ENCODE results near the gene PDGFRB.

PDGFRB gene

DNA sequence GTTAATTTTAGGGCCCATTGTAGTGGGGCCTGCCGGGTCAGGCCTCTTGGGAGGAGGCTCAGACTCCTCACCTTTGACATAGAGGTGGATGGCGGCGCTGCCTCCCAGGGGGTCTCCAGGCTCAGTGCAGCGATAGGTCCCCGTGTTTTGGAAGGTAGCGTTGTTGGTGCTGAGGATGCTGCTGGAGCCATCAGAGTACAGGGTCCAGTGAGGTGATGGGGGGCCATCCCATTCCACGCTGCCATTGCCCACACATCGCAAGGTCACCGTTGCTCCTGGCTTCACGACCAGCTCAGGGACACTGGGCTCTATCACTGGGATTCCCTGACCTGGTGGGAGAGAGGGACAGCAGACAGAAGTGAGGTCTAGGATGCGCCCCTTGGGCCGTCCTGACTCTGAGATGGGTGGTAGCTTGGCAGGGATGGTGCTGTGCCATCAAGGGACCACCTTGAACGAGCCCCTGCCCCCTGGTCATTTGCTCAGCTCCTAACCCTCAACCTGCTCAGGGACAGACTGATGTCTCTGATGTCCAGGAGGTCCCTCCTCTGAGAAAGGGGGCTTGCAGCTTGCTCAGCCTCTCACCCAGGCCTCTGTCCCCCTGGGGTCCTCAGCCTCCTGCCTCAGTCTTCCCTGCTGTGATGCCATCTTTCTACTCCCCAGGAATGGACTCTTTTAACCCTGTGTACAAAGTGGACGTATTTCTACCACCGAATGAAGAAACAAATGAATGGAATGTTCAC, 74.8 kb downstream of the PDGFRB start:
- no peak for DNase-seq

DNA sequence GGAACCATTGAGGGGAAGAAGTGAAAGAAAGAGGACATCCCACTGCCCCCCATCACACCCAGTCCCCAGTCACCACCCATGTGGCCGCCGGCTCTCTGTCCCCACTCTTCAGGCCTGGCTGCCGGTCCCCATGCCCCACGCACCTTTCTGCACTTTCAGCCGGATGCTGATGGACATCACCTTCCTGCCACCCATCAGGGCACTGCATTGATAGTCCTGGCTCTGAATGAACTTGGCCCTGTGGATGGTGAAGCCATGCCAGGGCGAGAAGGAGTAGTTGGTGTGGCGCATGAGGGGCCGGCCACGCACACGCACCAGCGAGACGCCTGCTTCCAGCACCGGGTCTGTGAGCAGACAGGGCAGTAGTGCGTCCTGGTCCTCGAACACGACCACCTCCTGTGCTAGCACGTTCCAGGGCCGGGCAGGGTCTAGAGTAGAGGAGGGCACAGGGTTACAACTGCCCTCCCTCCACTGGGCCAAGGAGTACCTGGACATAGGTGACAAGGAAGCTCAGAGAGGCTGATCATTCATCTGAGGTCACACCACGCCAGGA, 75.7 kb downstream of the PDGFRB start:
- no peak for DNase-seq

DNA sequence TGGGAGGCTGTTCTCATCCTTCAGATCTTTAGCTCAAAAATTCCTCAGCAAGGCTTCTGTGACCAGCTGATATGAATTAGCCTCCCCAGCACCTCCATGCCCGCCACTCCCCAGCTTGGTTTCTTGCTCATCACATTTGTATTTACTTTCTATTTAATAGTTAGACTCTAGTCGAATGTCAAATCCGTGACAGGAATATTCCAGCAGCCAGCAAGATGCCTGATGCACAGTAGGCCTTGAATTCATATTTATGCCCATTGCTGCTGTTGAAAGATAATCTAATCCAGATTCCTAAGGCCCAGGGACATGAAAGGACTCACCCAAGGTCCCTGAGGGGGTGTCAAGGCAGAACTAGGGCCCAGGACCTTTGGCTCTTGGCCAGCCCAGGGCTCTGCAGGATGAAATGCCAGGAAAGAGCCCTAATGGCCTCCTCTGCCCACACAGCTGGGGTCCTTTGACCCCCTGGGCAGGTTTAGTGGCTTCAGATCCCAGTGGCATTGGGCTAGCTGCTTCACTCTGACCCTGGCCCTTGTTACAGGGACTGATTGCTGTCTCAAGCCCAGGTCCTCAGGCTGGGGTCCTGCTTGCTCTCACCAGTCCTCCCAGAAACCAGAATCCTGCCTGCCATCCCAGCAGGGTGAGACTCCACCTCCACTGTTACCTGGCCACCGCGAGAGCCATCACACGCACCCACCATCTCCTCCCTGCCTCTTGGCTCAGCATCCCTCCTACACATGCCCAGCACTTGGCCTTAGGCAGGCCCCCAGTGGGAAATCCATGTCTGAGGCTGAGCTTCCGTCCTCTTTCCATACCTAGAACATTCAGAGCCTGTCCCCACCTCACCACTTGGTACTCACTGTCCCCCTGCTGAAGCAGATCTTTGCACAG, 76.6 kb downstream of the PDGFRB start:
- no peak for DNase-seq

DNA sequence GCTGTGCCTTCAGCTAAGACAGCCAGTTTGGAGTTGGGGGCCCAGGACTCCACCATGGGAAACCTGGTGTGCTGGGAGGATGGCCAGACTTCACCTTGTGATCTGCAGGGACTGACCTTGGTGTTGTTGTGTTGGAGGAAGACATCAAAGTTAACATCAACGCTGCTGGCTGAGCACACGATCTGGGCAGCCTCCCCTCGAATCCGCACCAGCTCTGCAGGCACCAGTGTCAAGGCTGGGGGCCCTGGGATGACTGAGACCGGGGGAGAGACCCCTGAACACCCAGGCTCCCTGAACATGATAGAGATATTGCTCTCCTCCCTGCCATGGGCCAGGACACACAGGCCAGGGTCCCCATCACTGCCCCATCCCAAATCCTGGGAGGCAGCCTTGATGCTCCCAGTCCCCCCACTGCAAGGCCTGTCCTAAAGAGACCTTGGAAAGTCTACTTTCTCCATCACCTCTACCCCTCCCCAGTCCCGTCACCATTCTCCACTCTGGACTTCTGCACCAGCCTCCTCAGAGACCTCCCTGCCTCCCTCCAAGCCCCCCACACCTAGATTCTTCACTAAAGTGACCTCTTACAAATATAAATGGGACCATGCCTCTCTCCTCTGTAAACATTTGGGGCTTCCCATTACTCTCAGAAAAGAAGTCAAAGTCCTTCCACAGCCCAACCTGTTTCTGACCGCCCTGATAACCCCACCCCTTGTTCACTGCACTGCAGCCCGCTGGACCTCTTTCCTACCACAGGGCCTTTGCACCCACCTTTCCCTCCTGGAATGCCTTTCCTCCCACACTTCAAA, 77.4 kb downstream of the PDGFRB start:
- no peak for DNase-seq

DNA sequence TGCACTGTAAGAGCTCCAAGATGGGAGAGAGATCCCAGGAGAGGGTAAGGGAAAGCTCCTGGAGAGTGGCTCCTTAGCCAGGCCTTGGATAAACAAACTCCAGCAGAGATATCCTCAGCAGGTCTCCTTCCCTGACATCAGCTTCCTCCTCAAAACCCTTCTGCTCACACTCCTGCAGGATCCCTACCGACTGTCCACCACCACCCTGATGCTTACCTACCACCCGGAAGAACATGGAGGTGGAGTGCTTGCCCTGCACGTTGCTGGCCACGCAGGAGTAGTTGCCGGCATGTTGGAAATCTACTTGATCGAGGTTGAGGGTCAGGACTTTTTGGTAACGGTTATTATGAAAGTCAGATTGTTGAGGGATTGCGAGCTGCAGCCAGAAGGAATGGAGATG, 78.6 kb downstream of the PDGFRB start:
- DNase-seq = no peak

DNA sequence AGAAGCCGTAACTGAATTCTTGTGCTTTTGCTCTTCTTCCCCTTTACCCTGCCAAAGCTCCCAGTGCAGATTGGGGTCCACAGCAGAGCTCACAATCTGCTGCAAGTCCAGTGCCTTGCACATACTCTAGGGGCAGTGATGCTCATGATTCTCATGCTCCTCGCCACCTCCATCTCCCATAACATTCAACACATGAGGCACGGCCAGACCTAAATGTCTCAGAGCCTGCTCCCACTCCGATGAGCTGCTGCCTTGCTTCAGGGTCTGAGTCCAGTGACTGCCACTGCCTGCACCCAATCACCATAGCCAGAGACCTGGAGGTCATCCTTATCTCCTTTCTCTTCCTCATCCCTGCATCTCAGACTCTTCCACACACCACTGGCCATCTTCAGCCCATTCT, 79.8 kb downstream of the PDGFRB start:
- no peak for DNase-seq

DNA sequence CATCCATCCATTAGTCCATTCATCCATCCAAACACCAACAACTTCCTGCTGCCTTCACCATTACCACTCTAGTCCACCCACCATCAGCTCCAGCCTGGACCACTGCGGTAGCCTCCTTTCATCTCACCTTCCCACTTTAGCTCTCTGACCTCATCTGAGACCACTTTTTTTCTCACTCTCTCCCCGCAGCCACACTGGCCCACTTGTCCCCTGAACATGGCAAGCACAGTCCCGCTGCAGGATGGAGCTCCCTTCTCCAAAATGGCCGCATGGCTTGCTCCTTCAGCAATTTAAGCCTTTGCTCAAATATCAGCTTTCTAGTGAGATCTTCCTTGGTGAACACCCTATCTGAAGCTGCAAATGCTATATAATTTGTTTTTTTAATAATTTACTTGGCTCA, 80.4 kb downstream of the PDGFRB start:
- no peak for DNase-seq

DNA sequence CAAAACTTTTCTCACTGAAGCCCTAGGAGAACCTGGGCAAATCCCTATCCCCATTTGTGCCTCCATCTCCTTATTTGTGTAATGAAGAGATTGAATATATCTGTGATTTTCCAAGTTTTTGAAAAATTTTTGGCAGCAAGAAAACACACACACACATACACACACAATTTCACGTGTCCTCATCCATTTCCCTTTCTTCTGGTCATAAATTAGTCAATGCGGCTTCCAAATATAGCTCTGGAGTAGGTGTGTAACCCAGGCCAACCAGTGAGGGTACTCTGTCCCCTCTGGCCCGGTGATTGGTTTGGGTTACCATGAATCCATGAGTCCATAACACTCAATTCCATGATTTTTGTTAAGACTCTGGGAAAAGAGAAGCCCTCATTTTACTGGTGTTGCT, 82.0 kb downstream of the PDGFRB start:
- DNase-seq = no peak

DNA sequence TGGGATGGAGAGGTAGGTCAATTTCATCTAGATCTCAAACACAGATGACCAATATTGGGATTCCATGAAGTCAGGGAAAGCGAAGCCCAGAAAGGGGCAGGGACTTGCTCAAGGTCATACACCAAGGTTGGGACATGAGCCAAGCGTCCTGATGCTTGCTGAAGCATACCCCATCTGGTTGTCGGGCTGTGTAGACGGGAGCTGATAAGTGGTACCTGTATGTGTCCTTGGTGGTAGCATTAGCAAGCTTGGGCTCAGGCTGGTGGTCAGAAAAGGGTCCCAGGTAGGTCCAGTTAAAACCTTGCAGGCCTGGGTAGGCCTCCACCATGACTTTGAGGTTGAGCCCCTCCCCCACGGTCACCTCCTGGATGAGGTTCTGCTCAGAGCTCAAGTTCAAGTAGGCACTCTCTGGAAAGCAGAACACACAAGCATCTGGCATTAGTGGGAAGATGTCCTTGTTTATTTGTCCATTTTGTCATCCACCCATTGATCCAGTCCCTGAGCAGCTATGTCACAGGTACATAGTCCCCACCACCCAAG, 82.5 kb downstream of the PDGFRB start:
- no peak for DNase-seq

DNA sequence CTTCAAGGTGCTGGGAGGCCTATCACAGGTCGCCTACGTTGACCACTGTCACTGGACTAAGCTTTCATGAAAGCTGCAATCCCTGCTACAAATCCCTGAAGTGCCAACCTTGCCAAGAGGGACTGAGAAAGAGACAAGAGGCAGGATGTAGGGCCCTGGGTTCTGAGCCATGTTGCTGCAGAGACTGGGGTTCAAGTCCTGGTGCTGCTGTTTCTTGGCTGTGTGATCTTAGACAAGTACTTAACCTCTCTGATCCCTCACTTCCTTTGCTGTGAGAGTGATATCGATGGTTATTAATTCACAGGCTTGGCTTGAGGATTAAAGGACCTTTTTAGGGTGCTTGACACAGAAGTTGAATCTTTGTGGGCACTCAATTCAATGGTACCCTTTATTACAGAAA, 84.8 kb downstream of the PDGFRB start:
- no peak for DNase-seq

DNA sequence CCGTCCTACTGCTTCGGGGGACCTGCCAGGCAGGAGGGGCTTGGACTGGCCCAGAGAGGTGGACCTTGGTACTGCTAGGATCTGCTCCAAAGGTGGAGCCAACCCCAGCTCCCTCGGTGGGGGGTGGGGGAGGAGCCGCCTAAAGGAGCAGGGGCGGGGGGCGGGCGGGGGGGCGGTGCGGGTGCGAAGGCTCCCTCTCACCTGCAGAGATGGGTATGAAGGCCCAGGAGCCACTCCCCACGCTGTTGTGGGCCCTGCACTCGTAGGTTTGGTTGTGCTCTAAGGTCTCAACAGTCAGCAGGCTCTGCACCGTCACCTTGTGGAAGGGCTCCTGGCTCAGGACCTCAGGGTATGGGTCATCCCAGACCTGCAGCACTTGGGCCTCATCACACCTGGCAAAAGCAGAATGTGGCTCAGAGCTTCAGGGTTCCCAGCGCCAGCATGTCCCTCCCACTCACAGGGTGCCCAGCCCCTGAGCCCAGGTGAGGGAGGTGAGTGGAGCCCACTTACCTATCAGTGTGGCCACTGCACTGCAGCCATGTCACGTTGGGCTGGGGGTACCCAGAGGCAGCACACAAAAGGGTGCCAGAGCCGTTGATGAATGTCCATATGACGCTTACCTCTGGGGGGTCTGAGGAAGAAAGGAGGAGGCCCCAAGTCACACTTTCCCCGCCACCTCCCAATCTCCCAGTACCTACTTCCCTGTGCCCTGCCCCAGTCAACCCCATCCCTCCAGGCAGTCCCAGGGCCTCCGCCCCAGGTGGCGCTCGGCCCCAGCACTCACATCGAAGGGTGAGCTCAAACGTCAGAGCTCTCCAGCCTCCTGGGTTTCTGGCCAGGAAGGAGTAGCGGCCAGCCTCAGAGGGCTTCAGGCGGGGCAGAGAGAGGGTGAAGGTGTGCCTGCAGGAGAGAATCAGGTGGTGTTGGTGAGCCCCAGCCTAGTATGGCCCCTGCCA, 85.7 kb downstream of the PDGFRB start:
- no peak for DNase-seq

DNA sequence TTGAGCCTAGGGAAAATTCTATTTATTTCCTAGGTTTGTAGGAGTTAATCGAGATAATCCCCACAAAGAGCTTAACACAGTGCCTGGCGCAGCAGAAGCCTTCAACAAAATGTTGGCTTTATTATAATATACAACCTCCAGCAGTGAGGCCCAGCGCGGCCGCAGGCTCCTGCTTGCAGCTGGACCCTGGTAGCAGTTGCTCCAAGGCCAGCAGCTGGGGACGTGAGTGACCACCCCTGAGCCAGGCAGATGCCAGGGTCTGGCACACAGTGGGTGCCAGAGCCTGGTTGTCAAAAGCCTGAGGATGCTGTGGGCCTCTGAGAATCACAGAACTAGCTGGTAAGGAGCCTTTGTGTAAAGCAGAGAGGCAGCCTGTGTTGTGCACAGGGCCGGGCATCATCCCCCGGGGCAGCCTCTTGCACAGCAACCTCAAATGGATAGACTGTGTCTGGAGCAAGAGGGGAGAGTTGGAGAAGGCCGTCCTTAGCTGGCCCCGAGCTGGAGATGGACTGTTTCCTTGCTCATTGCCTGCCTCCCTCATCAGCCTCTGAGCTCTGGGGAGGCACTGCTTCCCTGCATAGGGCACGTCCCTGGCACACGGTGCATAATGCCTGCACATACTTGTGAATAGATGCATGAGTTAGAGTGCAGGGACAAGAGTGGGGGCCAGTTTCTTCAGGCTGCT, 86.5 kb downstream of the PDGFRB start:
- no peak for DNase-seq

DNA sequence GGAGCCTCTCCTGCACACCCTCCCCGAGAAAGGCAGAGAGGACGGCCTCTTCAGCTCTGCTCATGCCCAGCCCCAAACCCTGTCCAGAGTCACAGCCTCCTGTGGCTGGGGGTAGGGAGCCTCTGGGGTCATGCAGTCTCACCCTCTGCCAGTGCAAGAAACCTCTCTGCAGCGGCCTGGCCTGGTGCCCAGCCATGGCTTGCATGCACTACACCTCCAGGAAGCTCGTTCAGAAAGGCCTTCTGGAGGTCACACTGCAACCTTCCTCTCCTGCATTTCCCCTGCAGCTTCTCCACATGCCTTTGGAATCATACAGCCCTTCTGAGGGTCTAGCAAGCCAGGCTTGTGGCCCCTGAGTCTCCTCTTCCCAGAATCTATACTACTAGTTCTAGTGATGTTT, 87.2 kb downstream of the PDGFRB start:
- DNase-seq = no peak

DNA sequence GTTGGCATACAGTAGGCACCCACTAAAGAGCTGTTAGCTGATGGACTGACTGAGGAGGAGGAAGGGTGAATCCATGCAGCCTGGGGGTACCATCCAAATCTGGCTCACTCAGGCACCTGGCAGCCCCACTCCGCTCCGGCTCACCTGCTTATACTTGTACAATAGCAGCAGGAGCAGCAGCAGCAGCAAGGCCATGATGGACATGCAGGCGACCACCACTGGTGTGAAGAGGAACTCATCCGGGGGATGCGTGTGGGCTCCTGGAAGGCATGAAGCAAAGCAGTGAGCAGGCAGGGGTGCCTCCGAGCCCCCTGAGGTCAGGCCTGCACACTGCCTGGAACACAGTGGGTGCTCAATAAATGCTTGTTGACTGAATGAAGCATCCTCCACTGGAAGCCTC, 87.6 kb downstream of the PDGFRB start:
- no peak for DNase-seq

DNA sequence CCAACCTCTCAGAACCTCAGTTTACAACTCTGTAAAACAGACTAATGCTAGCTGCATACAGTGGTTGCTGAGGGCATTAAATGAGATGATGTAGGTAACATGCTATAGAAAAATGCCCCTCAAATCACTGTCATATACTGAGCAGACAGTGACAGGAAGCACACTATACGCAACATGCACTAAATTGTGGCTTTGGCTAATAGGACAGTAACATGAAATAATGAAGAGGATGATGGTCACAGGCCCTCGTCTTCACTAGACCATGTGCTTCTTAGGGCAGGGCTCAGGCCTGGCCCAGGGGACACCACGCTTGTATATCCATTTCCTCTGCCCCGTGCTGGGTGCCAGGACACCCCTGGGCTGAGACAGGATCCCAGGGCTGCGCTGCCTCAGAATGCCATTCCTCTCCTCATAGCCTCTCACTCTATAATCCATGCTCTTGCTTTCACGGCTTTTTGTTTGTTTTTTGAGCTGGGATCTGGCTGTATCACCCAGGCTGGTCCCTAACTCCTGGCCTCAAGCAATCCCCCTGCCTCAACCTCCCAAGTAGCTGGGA, 88.2 kb downstream of the PDGFRB start:
- DNase-seq = no peak

DNA sequence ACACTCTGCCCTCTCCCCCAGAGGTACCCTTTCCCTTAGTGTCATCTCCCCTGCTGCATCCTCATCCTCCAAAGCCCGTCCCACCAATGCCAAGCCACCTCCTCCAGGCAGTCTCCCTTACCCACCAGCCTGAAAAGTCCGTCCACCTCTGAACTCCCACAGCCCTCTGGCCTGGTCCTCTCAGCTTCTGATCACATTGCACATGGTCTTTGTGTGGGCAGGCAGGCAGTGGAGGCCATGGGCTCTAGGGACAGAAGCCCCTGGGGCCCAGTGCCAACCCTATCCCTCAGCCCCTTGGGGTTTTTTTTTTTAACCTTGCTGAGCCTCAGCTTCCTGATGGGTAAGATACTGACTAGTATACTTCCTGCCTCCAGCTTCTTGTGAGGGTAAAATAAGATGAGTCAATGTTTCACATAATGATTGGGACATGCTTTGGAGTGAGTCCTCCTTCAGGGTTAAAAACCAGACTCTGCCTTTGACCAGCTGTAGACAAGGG, 88.7 kb downstream of the PDGFRB start:
- no peak for DNase-seq

DNA sequence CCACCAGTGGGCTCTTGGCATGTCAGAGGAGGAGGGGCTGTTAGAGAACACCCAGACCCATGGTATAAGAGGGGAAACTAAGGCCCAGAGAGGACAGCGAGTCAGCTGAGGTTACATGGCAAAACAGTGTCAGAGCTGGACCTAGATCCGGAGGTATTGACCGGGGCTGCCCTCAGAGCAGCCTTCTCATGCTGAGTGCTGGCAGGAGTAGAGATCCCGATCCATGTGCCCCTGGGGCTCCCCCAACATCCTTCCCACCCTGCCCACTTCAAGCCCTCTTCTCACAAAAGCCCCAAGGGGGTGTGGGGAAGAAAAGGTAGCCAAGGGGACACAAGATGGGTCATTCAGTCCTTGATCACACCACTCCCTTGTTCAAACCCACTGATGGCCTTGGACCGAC, 89.2 kb downstream of the PDGFRB start:
- DNase-seq = no peak

DNA sequence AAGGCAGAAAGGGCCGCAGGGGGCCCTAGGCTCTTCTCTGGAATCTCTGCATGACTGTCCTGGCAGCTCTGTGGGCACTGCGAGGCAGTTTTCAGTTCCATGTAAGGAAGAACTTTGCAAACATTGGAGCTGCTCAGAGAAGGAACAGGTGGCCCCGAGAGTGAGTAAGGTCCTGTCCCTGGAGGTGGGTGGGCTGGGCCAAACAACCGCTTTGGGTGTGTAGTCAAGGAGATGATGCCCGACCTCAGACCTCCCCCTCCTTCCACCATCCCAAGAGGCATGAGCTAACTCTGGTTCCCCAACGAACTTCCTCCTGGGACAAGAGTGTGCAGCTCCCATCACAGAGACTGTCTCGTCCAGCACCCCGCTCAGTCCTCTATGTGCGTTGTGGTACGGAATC, 89.8 kb downstream of the PDGFRB start:
- no peak for DNase-seq

DNA sequence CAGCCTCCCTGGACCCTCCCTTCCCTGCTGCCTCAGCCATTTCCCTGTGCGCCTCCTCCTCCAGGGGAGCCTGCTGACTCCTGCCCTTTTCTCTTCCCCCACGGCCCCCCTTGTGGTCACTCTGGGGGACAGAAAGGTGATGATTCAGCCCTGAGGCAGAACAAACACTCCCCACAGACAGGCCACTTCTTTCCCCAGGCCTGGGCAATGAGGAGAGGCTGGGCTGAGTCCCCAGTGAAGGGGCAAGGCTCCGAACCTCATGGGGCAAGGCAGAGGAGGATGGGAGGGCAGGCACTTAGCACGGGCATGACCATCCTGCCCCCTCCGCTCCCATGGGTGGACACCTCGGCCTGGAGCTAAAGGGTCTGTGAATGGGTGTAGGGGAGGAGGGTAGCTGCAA, 90.3 kb downstream of the PDGFRB start:
- no peak for DNase-seq

DNA sequence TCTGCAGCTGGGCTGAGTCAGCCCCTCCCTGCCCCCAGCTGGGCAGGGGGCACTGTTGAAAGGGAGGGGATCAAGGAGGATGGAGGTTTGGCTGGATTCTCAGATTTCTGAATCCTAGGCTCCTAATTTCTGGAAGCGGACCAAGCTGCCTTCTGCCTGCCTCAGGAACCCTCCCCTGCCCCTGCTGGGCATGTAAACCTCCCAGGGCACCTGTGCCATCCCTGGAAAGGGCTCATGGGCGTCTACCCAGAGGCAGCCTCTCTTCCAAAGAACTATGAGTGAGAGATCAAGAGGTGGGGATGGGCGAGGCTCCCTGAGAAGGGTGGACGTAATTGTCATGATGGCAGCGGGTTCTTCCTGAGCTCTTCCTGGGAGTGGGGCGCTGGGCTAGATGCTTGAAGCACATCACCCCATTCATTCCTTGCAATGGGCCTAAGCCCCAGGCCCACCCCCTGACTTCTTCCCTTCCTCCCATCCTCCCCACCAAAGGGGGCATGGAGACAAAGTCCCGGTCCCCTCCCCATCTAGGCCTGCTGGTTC, 90.9 kb downstream of the PDGFRB start:
- DNase-seq = no peak
